Activated CD4-positive, alpha-beta T cell treated with anti-CD3 and anti-CD28 coated beads for 1 hour (primary cell): ENCODE results near the gene LPAR6.
"Not testable (repeated sequence)": the region's sequence is repeated elsewhere in the genome, so short reads cannot be mapped to it uniquely, and the experiment has no call there.

Source experiments
- DNase-seq: peaks from one replicate; pipeline ENCODE4 v3.0.0-alpha.2; 2020

The LPAR6 gene, protein sequence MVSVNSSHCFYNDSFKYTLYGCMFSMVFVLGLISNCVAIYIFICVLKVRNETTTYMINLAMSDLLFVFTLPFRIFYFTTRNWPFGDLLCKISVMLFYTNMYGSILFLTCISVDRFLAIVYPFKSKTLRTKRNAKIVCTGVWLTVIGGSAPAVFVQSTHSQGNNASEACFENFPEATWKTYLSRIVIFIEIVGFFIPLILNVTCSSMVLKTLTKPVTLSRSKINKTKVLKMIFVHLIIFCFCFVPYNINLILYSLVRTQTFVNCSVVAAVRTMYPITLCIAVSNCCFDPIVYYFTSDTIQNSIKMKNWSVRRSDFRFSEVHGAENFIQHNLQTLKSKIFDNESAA

DNA sequence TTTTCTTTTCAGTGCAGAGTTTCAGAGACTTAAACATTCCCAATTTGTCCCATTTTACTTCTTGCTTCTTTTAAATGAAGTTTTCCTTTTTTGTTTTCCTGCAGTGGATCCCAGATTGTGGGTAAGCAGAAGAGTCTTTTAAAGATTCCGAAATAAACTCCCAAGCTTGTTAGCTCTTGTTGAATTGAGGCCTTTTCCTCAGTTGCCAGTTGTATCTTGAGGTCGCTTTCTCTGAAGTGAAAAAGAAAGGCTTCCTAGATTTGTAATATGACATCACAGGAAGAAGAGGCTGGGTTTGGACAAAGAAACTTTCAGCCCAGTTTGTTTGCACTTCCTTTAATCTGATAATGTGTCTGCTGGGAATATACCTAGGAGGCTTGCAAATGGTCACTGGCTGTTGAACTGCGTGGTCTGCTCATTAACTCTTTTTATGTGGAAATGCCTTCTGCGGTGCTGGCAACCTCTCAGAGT lies at the start of gene LPAR6:
TSS of gene LPAR6 (minus strand) at position 233 of the 471 bp plus-strand sequence. CDS start 690 bp downstream, outside the sequence.
- DNase-seq = no peak

DNA sequence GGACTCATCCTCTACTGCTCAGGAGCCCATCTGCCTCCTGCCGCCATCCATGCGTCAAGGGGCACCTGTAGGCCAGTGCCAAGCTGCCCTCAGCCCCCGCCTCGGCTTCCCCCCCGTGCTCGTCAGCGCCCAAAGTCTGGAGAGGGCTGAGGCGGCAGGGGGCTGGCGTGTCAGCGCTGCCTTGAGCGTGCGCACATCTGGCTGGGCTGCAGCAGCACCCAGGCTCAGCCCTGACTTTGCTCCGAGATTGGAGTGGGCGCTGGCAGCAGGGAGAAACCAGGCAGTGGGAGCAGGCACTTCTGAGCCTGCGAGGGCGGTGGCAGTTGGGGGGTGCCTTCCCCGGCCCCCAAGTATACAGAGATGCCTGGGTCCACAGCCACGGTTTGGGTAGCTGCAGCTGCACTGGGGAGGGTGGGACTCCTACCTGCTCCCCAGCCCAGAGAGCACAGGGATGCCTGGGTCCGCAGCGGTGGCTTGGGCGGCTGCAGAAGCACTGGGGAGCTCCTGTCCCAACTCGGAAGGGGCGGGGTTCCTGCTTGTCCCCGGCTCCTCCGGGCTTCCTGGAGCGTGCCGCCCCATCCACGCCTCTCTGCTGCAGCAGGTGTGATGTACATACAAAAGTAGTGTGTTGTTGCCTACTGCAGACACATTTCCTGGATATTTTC lies 44.8 kb upstream of the LPAR6 start:
- DNase-seq = no peak

DNA sequence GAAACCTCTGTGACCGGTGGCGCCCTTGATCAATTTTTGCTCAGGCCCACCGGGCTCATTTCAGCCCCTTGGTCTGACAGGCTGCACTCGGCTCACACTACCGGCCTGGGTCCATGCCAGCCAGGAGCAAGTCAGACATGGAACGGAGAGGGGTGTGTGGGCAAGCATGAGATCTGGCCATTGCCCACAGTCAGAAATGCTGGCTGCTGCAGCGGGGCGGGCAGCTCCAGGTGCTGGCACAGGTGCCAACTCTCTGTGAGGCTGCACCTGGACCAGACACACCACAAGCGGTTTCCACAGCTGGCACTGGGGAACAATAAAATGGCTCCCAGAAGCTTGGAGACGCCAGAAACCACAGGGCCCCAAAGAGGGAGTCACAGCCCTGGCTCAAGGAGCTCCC lies 43.6 kb upstream of the LPAR6 start:
- no peak for DNase-seq

DNA sequence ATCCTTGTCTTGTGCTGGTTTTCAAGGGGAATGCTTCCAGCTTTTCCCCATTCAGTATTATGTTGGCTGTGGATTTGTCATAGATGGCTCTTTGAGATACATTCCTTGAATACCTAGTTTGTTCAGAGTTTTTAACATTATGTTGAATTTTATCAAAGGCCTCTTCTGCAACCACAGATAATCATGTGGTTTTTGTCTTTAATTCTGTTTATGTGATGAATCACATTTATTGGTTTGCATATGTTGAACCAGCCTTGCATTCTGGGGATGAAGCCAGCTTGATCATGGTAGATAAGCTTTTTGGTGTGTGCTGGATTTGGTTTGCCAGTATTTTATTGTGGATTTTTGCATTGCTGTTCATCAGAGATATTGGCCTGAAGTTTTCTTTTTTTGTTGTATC lies 38.3 kb upstream of the LPAR6 start:
- DNase-seq = not testable (repeated sequence)

DNA sequence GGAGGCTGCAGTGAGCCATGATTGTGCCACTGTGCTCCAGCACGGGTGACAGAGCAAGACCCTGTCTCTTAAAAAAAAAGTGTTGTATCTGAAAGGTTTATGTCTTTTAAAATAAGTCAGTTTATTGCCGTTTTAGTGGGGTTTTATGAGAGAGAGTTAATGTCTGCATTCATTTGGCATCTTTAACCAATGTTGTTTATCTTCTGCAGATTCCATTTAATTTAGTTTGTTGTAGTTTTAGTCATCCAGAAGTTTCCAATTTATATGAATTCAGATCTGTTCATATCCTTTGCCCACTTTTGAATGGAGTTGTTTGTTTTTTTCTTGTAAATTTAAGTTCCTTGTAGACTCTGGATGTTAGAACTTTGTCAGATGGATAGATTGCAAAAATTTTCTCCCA lies 36.7 kb upstream of the LPAR6 start:
- no peak for DNase-seq

DNA sequence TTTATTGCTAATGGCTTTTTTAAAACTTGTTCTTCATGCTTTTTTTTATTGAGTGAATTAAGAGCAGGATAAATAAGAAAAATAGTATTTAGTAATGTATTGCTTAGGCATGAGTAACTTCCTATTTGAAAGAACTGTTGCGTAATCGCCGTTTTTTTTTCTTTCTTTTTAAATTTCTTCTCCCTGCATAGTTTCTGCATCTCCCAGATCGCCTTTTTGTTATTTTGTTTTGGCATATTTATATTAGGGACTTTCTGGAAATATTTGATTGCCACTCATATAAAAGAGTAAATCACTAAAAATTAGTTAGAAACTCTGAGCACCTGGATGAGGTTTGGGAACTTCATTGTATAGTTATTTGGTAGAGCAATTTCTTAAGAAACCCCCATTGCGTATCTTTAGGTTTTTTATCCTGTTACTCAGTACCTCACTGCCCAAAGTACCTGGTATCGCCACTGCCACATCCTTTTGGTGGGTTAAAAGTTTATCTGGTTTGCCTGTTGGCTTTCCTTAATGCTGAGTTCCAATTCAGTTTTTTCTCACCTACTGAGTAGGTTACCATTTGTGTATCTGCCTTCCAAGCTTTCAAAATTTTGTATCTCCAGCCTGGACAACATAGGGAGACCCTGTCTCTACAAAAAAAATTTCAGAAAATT lies 36.2 kb upstream of the LPAR6 start:
- DNase-seq = no peak

DNA sequence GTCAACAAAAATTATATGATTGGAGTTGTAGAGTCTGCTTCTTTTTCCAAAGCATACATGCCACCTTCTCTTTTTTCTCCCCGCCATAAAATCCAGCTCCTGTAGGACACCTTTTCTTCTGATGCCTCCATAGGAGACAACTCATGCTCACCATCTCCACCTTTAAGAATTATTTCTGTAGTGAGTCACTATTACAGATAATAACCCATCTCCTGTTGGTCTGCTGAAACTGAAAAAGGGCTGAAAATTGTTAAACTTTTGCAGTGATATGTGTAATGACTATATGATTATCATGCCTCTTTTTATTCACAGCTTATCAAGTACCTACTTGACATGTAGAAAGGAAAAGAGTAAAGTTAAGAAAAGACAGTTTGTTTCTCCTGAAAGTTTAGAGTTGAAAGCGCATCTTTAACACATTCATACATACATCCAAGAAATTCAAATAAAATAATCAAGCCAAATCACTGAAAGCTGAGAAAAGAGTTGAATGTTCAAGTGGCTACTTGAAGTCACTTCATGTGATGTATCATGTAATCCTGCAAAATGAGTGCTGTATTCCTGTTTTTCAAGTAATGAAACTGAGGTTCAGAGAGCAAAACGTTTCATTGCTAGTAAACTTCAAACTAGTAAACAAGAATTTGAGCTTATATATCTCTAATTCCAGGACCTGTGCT lies 35.5 kb upstream of the LPAR6 start:
- no peak for DNase-seq

DNA sequence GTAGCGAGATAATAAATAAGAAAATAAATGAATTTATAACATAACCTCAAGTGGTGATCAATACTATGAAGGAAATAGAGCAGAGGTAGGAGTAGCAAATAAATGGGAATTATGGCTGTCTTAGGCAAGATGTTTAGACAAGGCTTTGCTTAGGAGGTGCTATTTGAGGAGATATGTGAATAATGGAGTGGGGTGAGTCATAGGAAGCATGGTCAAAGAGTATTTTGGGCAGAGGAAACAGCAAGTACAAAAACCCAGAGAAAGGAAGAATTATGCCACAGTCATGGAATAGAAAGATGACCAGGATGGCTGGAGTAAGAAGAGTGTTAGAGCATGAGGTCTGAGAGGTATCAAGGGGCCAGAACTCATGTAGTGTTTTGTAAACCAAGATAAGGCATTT lies 33.6 kb upstream of the LPAR6 start:
- no peak for DNase-seq

DNA sequence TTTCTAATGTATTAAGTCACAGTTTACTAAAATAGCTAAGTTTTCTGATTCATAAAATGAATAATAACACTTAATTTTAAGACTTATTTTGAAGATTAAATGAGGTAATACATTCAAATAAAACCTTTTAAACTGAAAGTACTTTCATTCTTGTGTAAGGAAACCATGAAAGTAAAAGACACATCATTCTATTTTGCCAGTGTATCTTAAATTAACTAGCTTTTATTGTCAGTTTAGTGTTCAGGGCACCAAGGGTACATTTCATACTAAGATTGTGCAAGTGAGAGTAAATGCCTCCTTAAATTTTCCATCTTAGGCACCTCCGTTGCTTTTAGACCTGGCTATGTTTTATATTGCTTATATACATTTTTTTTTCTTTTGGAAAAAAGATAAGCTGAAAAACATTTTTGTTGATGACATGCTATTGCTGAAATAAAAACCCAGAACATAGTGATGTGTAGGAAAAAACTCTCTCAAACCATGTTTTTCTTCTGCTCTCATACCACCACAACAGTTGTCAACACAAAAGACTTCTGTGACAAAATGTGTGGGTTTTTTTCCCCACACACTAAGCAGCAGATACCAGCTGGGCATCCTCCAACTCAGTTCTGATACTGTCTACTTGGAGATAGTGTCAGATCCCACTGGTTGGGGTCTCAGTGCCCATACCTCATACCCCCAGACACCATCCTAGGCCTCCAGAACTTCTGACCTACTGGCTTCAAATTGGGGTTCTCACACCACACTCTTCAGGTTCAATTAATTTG lies 30.7 kb upstream of the LPAR6 start:
- DNase-seq = no peak

DNA sequence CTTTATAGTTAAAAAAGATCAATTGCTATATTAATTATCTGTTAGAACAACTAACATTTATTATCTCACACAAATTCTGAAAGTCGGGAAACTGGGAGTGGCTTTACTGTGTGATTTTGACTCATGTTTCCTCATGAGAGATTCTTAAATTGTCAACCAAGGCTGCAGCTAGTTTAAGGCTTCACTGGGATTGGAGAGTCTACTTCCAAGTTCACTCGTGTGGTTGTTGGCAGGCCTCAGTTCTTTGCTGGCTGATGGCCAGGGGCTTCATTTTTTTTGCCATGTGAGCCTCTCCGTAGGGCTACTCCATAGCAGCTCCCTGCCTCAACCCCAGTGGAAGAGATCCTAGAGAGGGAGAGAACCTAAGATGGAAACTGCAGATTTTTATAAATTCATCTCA lies 24.5 kb upstream of the LPAR6 start:
- DNase-seq = no peak

DNA sequence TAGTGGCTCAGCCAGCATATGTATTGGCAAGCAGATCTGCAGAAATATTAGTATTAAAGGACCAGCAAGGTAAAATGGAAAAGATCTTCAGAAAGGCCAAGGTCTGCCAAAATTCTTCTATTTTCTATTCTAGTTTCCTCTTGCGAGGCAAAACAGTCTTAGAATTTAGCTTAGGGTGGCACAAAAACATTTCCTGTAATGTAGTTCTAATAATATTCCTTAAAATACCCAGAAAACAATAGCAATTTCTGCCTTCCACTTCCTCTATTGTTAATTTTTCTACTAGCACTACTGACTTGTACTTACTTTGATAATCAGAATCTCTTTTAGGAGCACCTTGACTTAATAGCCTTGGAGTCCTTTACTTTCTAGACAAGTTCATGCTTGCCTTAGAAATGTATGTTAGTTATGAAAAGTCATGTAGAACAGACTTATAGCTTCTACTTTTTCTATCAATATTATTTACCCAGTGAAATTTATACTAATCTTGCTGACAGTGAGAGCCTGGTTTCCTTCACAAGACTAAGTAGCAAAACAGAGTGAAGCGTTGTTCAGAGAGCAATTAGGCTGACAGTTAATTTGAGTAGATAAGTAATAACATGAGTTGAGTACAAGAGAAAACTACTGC lies 23.9 kb upstream of the LPAR6 start:
- no peak for DNase-seq

DNA sequence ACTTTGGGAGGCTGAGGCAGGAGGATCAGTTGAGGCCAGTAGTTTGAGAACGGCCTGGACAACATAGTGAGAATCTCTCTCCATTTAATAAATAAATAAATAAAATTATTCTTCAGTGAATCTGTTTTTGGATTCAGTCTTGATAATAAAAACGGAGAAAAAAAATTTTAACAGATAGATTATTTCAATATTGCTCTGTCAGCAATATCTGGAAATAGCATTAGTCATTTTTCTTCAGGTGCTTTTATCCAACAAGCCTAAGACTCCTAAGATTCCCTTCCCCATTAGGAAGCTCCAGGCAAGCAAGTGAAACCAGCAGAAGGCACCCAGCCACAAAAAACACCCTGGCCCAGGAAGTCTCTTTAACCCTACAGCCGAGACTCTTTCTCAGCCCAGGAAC lies 21.3 kb upstream of the LPAR6 start:
- no peak for DNase-seq

DNA sequence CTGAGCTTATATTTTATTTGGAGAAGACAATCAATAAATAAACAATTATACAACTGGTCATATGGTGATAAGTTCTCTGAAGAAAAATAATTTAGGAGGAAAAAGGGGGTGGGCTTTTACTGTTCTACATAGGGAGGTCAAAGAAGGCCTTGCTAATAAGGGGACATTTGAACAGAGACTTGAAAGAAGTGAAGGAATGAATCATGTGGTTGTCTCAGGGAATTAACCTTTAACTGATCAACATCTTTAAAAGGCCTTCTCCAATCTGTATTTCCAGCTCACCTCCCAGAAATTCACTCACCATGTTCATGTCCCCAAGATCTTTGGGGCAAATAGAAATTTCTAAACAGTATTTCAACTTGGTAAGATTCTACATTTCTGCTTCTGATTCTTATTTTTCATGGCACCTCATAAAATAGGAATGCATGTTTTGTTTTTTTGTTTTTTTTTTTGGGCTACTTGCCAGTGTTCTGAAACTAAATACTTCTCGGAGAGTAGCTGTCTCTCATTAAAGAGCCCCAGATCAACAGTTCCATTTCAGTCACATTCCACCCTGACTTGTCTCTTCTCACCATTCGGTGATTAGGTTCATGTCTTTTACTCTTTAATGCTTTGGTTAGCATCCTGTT lies 19.2 kb upstream of the LPAR6 start:
- DNase-seq = no peak

DNA sequence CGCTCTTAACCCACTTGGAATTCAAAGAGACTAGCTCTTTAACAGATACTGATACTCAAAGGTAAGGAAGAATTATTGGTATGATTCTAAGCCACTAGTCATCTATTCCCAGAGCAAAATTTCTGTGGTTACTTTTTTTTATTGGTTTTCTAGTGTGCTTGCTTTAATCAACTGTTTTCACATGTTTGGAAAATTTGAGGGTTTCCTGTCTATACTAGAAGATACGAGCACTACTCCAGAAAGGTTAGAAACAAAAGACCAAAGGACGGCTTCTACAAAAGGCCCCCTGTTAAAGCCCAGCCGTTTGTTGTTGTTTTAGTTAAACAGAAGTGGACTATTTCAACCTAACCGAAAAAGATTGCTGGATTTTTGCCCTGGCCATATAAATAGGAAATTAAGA lies 18.5 kb upstream of the LPAR6 start:
- DNase-seq = no peak

DNA sequence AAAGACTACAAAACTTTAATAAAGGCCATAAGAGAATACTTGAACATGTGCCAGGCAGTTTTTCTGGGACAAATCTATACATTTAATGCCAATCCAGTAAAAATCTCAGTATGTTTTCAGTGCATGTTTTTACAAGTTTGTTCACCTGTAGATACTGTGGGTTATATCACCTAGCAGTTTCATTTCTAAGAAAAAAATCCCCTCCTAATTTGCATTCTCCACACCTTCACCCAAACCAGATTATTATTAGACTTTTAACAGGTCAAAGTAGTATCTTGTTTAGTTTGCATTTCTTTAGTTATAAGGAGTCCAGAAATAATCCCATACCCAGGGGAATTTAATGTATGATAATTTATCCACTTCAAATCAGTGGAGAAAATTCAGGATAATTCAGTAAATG lies 17.0 kb upstream of the LPAR6 start:
- DNase-seq = no peak

DNA sequence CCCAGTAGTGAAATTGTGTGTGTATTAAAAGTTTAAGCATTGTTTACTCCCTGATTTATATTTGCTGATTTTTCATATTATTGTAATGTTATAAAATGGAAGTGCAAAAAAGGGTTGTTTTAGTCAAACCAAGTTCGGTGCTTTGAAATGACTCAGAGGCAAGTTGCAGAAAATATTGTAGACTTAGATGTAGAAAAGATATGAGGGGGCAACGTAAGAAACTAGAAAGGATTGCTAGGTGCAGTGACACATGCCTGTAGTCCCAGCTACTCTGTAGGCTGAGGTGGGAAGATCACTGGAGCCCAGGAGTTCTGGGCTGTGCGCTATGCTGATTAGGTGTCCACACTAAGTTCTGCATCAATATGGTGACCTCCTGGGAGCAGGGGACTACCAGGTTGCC lies 16.1 kb upstream of the LPAR6 start:
- no peak for DNase-seq

DNA sequence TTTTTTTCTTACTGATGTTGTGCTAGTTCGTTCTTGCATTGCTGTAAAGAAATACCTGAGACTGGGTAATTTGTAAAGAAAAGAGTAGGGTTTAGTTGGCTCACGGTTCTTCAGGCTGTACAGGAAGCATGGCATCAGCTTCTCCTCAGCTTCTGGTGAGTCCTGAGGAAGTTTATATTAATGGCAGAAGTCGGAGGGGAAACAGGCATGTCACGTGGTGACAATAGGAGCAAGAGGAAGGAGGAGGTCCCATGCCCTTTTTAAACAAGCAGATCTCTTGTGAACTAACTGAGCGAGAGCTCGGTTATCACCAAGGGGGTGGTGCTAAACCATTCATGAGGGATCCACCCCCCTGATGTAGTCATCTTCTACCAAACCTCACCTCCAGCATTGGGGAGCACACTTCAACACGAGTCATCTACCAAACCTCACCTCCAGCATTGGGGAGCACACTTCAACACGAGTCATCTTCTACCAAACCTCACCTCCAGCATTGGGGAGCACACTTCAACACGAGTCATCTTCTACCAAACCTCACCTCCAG lies 13.9 kb upstream of the LPAR6 start:
- DNase-seq = not testable (repeated sequence)

DNA sequence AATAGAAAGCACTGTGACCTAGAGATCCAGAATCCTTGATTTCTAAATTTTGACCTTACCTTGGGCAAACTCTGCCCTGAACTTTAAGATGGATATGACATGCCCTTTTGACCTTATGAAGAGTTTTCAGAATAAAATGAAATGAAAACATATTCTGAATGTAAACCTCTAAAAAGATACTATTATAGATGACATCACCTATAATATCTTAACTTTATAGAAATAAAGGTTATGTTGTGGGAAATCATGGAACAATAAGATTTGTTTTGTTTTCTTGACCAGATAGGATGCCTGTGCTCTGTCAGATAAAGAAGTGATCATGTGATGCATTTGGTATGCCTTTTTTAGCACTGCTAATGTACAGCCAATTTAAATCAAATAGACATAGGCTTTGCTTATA lies 13.1 kb upstream of the LPAR6 start:
- no peak for DNase-seq

DNA sequence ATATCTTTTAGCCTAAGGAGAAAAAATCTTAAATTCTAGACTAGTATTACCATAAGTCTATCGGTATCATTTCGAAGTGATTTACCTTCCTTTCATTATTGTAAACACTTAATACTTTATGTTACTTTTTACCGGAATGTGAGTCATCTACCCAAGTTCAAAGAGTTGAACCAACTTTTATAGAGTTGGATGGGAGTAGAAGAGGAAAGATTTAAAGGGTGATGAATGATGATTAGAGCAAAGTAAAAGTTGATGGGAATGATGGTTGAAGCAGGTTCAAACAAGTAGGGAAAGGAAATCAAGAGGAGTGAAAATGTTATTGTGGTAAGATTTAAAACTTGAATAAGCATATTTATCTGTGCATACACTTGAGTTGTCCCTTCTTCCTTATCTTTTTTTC lies 11.3 kb upstream of the LPAR6 start:
- DNase-seq = no peak

DNA sequence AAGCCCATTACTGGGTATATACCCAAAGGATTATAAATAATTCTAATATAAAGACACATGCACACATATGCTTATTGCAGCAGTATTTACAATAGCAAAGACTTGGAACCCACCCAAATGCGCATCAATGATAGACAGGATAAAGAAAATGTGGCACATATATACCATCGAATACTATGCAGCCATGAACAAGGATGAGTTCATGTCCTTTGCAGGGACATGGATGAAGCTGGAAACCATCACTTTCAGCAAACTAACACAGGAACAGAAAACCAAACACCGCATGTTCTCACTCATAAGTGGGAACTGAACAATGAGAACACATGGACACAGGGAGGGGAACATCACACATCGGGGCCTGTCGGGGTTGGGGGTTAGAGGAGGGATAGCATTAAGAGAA lies 9.1 kb upstream of the LPAR6 start:
- not testable (repeated sequence) for DNase-seq

DNA sequence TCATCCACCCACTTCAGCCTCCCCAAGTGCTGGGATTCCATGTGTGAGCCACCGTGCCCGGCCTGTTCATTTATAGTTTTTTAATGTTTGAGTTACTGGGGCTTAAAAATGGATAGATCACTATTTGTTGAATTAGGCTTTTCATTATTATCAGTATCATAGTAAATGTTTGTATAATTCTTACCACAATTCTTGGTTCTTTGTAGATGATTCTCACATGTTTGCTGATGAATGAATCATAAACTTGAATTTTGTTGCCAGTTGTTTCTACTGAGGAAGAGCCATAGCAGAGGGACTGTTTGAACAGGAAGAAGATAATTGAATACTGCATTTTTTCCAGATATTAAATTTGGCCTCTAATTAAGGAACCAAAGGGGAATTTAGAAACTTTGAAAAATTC lies 2.6 kb upstream of the LPAR6 start:
- DNase-seq = no peak
